GM21381 (cell line): ENCODE data around the gene ACSF3.
"Not testable (repeated sequence)": the region's sequence is repeated elsewhere in the genome, so short reads cannot be mapped to it uniquely, and the experiment has no call there.

ENCODE experiments used
- ATAC-seq: cut with Tn5 transposase; IDR thresholded peaks from one replicate; pipeline ENCODE4 v1.9.1; 2021; ENCODE audit warnings: mild to moderate bottlenecking, moderate library complexity; ENCODE audit not compliant: unreplicated experiment

The ACSF3 gene

GRCh38 chr16:89071686-89072547 is 21.7 kb upstream of the ACSF3 start:
- ATAC-seq, result no peak

GRCh38 chr16:89072548-89073130 is 21.0 kb upstream of the ACSF3 start:
- ATAC-seq, result no peak

GRCh38 chr16:89073346-89074071 is 20.1 kb upstream of the ACSF3 start:
- no peak for ATAC-seq

GRCh38 chr16:89074072-89074674 is 19.5 kb upstream of the ACSF3 start:
- ATAC-seq, result not testable (repeated sequence)

GRCh38 chr16:89074803-89075688 is 18.6 kb upstream of the ACSF3 start:
- no peak for ATAC-seq

GRCh38 chr16:89076159-89076558 is 17.5 kb upstream of the ACSF3 start:
- ATAC-seq, result no peak

- no peak for ATAC-seq
Measured at GRCh38 chr16:89077076-89077475, 16.6 kb upstream of the ACSF3 start.

- ATAC-seq, result no peak
Measured at GRCh38 chr16:89078172-89078571, 15.5 kb upstream of the ACSF3 start.

GRCh38 chr16:89079434-89079980 is 14.1 kb upstream of the ACSF3 start:
- ATAC-seq, result no peak

GRCh38 chr16:89080196-89080853 is 13.3 kb upstream of the ACSF3 start:
- no peak for ATAC-seq

- no peak for ATAC-seq
Measured at GRCh38 chr16:89081556-89081955, 12.1 kb upstream of the ACSF3 start.

GRCh38 chr16:89084411-89084810 is 9.2 kb upstream of the ACSF3 start:
- ATAC-seq, result no peak

- no peak for ATAC-seq
Measured at GRCh38 chr16:89084814-89085612, 8.6 kb upstream of the ACSF3 start.

GRCh38 chr16:89085755-89086154 is 7.9 kb upstream of the ACSF3 start:
- ATAC-seq, result no peak

GRCh38 chr16:89087922-89088497 is 5.6 kb upstream of the ACSF3 start:
- ATAC-seq, result no peak

GRCh38 chr16:89089120-89089519 is 4.5 kb upstream of the ACSF3 start:
- ATAC-seq, result no peak

GRCh38 chr16:89090182-89090630 is 3.4 kb upstream of the ACSF3 start:
- no peak for ATAC-seq

GRCh38 chr16:89090669-89091426 is 2.8 kb upstream of the ACSF3 start:
- ATAC-seq, result no peak
